ENCODE data around the gene SLIT3.

The SLIT3 gene

DNA sequence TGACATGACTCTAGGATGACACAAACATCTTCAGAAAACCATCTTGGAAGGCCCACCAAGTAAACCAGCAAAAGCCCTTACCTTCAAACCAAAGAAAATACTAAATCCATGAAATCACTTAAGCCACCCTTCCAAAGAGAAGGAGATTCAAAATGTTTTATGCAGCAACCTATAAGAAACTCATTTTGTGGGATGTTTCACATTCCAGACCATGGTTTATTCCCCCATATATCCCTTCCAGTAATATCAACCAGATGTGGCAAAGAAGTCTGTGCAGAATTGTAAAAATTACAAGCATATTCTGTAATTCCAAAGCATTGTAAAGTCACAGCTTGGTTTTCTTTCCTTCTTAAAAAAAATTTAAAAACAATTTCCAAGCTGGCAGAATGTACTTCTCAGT is 117.4 kb downstream of the SLIT3 start:
- DNase-seq (ENCODE audit: low read depth) = no peak
- H3K4me3 ChIP-seq (ENCODE audit: low read length) = no peak overlapping the region
- TF ChIP-seq, protein P1, sequence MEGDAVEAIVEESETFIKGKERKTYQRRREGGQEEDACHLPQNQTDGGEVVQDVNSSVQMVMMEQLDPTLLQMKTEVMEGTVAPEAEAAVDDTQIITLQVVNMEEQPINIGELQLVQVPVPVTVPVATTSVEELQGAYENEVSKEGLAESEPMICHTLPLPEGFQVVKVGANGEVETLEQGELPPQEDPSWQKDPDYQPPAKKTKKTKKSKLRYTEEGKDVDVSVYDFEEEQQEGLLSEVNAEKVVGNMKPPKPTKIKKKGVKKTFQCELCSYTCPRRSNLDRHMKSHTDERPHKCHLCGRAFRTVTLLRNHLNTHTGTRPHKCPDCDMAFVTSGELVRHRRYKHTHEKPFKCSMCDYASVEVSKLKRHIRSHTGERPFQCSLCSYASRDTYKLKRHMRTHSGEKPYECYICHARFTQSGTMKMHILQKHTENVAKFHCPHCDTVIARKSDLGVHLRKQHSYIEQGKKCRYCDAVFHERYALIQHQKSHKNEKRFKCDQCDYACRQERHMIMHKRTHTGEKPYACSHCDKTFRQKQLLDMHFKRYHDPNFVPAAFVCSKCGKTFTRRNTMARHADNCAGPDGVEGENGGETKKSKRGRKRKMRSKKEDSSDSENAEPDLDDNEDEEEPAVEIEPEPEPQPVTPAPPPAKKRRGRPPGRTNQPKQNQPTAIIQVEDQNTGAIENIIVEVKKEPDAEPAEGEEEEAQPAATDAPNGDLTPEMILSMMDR (conservative IDR thresholded peaks at IDR 0.05; ENCODE audit: low read depth, low read length) = no peak

DNA sequence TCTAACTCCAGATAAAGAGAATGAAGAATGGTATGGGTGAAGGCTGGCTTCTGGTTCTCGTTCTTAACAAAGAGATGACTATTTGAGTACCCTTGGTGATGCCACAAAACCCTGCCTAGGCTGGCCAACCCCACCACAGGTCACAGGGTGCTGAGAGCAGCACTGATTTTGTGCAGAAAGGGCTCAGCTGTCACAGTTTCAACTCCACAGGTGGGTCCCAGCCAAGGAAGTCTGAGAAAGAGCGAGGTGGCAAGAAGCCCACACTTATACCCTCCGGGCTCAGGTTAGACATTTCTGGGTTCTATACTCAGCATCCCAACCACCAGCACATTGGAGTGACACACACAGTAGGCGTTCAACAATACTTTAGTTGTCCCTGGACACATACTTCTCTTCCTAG is 118.1 kb downstream of the SLIT3 start:
- TF ChIP-seq, protein P1 (conservative IDR thresholded peaks at IDR 0.05; ENCODE audit: low read depth, low read length) = no peak
- DNase-seq (ENCODE audit: low read depth) = no peak
- H3K4me3 ChIP-seq (ENCODE audit: low read length) = no peak overlapping the region

DNA sequence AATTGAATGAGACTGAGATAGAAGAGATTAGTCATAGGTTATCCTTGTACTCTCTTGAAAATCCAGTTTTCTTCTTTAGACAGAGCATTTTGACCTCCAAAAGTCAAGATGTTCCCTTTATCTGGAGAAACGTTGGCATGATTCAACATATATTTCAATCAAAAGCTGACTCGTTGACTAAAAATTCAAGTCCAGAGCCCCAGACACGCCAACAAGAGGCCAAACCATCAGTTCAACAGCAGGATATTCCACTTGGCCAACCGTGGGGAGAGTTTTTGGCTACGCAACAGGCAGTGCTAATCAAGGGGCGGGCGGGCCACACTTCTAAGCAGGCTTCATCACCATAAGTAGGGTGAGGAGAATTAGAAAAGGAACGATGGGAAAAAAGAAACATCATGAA is 119.1 kb downstream of the SLIT3 start:
- TF ChIP-seq, protein P1 (conservative IDR thresholded peaks at IDR 0.05; ENCODE audit: low read depth, low read length) = no peak
- no peak for DNase-seq (ENCODE audit: low read depth)
- no peak overlapping the region for H3K4me3 ChIP-seq (ENCODE audit: low read length)

DNA sequence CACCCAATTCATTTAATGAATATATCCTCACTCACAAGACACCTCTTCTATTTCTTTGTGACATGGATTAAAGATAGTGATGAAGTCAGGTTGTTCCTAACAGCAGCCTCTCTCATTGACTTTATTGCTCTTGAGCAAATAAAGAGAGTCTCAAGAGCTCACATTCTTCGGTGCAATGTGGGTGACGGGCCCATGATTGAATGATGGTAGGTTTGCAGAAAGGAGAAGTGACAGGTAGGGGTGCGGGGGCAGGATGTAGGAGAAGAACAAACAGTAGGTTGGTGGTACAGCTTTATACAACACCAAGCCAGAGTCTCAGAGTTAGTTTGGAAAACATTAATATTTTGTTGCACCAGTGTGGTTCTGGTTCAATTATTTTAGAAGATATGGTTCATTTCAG is 122.2 kb downstream of the SLIT3 start:
- TF ChIP-seq, protein P1 (conservative IDR thresholded peaks at IDR 0.05; ENCODE audit: low read depth, low read length) = no peak
- no peak for DNase-seq (ENCODE audit: low read depth)
- no peak overlapping the region for H3K4me3 ChIP-seq (ENCODE audit: low read length)

DNA sequence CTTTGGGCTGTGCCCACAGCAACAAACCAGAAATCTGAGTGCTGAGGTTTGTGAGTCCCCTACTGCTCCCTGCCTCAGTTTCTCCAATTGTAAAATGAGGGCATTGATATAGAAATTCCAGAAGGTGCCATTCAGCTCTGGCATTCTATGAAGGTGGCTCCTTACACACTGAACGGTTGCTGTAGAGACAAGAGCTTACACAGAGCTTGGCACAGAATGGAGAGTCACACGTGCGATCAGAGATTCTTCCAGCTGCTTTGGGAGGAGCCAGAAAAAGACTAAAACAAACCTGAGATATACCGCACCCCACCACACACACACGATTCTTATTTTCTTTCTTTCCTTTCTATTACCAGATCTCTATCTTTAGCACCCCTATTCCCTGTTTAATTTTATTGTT is 122.7 kb downstream of the SLIT3 start:
- H3K4me3 ChIP-seq (ENCODE audit: low read length) = no peak overlapping the region
- TF ChIP-seq, protein P1 (conservative IDR thresholded peaks at IDR 0.05; ENCODE audit: low read depth, low read length) = no peak
- DNase-seq (ENCODE audit: low read depth) = no peak

DNA sequence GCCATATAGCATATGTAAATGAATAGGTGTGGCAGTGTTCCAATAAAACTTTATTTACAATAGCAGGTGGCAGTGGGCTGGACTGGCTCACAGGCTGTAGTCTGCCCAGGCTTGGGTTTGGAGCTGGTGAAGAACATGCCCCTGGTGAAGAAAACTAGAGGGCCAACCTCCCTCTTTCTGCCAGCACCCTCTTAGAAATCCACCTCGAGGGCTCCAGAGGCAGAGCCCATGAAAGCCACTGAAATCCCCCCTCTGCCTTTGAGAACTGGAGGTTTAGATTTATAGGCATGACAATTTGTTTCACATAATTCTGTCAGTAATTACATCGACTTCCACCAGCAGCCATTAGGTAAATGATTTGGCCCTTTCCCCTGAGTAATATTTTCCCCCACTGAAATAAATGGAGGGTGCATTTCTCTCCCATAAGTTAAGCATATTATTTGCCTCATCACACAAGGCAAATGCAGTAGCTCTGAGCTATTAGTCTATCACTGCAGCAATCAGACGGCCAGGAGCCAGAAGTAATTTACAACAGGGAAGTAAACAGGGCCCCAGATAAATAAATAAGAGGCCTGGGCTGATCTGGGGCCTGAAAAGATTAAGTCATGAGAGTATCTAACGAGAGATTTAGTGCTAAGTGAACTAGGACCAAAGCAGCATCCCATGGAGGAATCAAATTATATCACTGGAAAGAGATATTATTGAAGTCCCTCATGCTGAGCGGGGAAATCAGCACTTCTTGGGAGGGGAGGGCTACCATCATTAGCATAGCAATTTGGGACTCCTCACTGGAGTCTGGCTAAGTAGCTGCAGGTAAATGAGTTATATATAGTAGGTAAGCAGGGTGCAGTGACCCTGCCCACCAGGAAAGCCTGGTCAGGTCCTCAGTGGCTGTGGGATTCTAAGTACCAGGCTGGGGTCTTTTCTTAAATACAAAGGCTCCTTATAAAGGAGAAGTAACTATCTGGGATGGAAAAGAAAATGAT is 123.9 kb downstream of the SLIT3 start:
- TF ChIP-seq, protein P1 (conservative IDR thresholded peaks at IDR 0.05; ENCODE audit: low read depth, low read length) = no peak
- DNase-seq (ENCODE audit: low read depth) = no peak
- H3K4me3 ChIP-seq (ENCODE audit: low read length) = no peak overlapping the region

DNA sequence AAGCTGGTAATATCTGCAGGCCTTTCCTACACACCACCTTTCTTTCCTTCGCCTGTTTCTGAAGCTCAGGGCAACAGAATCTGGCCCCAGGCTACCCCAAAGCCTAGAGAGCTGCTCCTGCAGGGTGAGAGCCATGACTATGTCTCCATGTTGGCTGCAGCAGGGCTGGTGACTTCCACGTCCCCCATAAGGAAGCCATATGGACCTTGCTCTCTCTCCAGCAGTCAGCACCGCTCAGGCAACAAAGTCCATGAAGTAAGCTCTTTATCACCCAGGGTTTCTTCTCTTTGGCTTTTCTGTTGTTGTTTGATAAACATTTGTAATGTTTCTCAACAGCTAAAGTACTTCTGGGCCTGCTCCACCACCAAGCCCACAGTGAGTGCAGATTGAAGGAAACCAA is 125.2 kb downstream of the SLIT3 start:
- DNase-seq (ENCODE audit: low read depth) = no peak
- TF ChIP-seq, protein P1 (conservative IDR thresholded peaks at IDR 0.05; ENCODE audit: low read depth, low read length) = no peak
- no peak overlapping the region for H3K4me3 ChIP-seq (ENCODE audit: low read length)

Data from retinal pigment epithelial cell (primary cell).